Adipose tissue (tissue), 3 donors: ENCODE results near the gene PEMT. TPM values are rescaled to one million over a fixed set of nuclear protein-coding genes. Genes with fewer than 3 reads are reported as not detected.

ENCODE experiments used
- H3K27ac ChIP-seq: one replicate; pipeline ENCODE4 v1.5.1; 2013; ENCODE audit warnings: low read depth, low read length
- WGBS, 3 donors: extraction: QIAGEN DNeasy Blood & Tissue Kit; methylation state at CpG; one replicate each; pipeline ENCODE4 v1.1.7; 2013; 5-methylcytosine and 5-hydroxymethylcytosine counted together
- polyA plus RNA-seq, 3 donors: library from polyadenylated mRNA; stranded (reverse); fragments of 200-250 nt; gene quantifications; one replicate each; pipeline ENCODE4 v1.2.3, GENCODE V29; 2013
- donor health status: healthy with polysubstance abuse.
- donor health status: Bipolar disorder and iron deficiency.
- donor health status: healthy.

The PEMT gene
- polyA plus RNA-seq, 3 donors = 40.9 to 263 (median 44.0) TPM

DNA sequence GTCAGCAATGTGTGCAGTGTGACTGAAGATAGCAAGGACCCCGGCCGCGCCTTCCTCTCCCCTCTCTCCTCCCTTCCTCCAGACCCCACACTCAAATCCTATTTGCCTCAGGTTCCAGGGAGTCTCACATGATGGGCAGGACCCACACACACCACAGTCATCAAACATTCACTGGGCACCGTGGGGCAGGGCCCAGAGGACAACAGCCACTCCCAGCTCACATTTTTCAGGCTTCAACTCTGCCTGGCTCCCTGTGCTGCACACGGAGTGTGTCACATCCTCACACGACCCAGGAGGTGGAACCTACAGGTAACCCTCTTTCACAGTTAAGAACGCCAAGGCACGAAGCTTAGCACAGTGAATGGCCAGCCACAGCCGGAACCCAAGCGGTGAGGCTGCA, 30.5 kb downstream of the PEMT start:
- H3K27ac ChIP-seq = no peak overlapping the region
- 92 to 93% (median 93%) methylated on average over 10 of the region's 10 CpGs for WGBS, 3 donors

DNA sequence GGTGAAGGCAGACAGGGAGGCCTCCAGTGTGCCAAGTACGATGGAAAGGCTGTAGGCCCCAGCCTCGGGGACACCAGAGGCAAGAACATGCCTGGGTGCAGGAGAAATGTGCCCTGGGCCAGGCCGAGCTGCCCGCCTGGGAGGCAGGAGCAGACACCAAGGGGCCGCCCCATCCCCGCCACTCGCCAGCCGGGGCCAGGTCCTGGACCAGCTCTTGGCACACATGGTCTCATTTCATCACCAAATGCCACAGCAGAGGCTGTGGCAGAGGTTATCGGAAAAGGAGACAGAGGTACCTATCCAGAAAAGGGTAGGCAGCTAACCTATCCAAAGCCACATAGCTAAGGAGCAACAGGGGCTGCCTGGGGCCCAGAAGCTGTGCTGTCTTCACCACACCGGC, 31.3 kb downstream of the PEMT start:
- WGBS, 3 donors = 78 to 95% (median 86%) methylated on average over 10 of the region's 10 CpGs
- H3K27ac ChIP-seq = no peak overlapping the region

DNA sequence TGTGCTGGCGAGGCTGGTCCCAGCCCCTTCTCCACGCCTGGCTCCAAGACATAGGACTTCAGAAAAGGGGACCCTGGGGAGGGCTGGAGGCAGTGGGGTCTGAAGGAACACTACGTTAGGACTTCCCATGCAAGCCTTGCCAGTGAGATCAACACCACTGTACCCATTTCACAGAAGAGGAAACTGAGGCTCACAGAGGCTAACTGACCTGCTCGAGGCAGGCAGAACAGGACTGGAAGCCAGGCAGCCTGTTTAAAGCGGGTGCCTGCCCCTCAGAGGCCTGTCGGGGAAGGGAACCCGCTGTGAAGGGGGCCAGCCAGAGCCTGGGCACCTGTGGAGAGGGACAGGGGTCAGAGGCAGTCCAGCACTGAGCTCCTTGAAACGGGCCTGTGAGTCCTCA, 32.3 kb downstream of the PEMT start:
- H3K27ac ChIP-seq = no peak overlapping the region
- WGBS, 3 donors = 86 to 93% (median 91%) methylated on average over 8 of the region's 8 CpGs

DNA sequence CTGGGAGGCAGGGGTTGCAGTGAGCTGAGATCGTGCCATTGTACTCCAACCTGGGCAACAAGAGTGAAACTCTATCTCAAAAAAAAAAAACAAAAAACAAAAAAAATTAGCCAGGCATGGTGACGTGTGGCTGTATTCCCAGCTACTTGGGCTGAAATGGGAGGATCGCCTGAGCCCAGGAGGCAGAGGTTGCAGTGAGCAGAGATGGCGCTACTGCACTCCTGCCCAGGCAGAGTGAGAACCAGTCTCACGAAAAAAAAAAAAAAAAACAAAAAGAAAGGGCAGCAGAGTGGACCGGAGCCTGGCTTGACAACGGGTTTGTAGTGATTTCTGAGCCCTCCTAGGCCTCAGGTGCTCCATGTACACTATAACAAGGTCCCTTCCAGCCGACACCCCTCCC, 33.1 kb downstream of the PEMT start:
- 91 to 95% (median 92%) methylated on average over 7 to 8 of the region's 8 CpGs for whole genome bisulfite sequencing, 3 donors
- H3K27ac ChIP-seq = no peak overlapping the region

DNA sequence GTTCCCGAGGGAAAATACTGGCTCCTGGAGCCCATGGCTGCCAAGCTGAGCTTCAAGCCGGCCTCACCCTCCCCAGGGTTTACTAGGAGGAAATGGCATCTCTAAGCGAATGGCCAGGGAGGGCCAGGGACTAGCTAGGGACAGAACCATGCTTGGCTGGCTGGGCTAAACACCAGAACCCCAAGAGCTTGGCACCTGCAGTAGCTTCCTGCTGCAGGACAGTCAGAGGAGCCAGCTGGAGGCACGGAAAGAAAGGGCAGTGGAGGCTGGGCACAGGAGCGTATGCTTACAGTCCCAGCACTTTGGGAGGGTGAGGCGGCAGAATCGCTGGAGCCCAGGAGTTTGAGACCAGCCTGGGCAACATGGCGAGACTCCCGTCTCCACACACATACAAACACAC, 33.7 kb downstream of the PEMT start:
- 81 to 88% (median 82%) methylated on average over 9 of the region's 9 CpGs for WGBS, 3 donors
- no peak overlapping the region for H3K27ac ChIP-seq

DNA sequence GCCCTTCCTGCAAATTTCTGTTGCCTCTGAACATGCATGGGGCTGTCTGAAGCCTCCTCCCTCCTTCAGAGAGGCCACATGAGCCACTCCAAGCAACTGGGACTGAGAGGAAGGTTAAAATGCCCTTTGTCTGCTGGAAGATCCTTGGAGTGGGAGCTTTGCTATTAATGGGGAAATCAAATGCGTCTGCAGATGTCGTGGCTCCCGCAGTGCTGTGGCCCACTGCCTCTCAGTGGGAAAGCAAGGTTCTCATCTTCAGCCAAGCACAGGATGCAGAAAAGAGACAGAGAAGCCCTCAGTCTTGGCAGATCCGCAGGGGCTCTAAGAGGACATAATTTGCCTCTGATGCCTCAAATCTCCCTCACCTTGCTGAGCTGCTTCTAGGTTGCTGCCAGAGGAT, 34.8 kb downstream of the PEMT start:
- 71 to 94% (median 90%) methylated on average over 4 of the region's 4 CpGs for WGBS, 3 donors
- no peak overlapping the region for H3K27ac ChIP-seq

DNA sequence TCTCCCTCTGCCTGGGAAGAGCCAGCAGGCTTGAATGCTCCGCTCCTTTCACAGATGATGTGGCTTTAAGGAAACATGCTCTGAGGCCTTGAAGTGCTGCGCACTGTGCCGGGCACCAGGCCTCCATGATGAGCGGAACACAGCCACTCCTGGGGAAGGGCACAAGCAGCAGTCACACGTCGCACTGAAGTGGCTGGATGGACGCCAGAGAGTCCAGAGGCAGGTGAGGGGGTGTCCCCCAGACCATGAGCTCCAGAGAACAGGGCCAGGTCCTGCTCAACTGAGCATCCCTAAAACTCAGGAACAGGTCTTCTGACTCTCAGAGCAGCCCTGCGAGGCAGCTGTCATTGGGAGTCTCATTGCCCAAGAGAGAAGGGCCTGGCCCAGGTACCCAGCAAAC, 35.6 kb downstream of the PEMT start:
- no peak overlapping the region for H3K27ac ChIP-seq
- WGBS, 3 donors = 90 to 95% (median 95%) methylated on average over 8 of the region's 8 CpGs

DNA sequence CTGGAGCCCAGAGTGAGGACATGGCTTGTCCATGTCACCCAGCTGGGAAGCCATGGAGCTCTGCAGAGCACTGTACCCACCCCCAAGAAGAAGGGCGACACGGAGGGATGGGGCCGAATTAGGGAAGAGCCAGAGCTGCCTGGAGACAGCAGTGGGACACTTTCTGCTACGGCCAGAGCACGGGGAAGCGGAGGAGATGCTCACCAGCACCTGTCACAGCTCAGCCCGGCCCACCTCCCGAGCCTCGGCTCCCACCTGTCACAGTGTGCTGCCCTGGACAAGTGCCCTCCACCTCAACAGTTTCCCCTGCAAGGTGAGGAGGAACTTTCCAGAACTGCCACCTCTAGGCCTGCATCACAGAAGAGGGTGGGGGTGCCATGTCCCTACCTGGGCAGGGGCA, 36.4 kb downstream of the PEMT start:
- WGBS, 3 donors = 92 to 96% (median 95%) methylated on average over 9 of the region's 9 CpGs
- H3K27ac ChIP-seq = no peak overlapping the region

DNA sequence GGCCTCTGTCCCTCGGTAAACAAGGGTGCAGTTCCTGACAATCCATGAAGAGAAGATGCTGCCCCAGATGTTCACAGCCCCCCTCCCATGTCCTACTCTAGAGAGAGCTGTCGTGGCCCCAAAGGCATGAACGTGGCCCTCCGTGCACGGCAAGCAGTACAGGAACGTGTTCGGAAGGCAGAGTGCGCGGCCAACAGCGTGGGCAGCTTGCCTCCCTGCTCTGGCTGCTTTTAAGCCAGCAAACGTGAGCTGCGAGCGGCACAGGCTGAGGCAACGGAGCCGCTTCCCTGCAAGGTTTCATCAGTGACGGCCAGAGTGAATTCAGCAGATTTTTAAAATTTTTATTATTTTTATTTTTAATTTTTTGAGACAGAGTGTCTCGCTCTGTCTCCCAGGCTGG, 37.2 kb downstream of the PEMT start:
- WGBS, 3 donors = 94 to 96% (median 95%) methylated on average over 17 of the region's 17 CpGs
- H3K27ac ChIP-seq = no peak overlapping the region

DNA sequence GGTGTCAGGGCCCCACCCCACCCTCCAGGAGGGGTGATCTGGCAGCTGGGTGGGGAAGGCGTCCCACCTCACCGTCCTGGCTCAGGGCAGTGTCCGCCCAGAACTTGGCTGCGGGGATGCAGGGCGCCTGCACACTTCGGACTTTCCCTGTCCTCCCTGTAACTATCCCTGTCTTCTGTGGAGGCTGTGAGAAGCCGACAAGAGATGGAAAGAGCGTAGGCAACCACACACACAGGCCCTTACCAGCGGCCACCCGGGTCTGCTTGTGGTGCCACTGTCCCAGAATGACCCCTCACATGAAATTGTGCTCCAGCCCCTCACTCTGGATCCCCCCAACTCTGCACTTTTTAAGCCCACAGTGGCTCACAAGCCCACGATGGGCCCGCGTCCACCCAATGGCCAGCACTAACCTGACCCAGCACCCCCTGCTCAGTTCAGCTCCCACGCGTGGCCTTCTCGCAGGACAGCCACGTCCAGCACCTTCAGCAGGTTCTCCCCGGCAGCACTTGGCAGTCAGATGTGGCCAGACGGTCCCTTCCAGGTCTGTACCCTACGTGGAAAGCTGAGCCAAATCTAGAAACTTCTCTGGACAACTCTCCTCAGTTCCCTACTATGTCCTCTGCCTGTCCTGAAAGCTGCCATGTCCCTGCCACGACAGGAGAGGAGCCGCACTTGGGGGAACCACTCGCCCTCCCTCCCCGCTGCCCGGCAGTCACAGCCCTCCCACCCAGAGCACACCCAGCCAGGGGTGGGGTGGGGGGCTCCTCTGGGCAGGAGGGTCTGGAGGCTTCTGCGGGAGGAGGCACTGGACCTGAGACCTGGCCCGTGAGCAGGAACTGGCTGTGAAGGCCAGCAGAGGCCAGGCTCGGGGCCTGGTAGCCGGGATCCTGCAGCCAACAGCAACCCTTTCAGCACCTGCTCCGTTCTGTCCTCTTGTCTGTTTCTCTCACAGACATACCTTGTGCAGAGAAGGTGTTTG, 38.0 kb downstream of the PEMT start:
- 94 to 95% (median 95%) methylated on average over 30 of the region's 30 CpGs for WGBS, 3 donors
- no peak overlapping the region for H3K27ac ChIP-seq

DNA sequence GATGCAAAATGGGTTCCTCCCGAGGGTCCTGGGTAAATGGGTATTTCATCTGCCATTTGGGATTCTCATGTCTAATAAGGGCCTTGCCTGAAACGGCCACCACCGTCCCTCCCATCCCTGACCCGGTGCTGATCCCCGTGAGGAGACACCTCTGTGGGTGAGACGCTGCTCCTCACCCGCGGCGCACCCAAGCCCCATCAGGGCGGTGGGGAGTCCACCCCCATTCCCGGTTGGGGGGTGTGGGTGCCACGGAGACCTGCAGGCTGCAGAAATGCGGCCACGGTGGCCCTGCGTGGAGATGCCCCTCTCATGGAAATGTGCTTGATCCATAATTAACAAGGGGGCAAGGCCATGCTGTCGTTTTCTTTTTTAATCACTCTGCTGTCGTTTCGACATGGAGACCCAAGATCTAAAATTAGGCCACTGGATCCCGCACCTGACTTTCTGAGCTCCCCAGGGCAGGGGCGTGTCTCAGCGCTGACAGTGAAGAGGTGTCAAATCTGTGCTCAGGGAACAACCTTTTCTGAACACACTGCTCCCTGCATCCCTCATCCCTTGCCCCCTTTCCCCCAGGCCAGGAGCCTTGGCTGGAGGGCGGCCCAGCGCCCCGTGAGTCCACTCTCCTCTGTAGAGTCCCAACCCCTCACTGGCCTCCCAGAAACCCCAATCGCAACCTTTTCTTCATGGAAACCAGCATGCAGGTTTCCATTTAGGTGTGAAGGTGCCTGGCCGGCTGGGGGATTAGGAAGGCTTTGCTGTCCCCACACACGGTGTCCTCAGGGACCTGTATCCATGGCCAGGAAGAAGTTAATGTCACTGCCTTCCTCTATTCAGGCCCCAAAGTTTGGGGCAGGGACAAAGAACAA, 38.9 kb downstream of the PEMT start:
- H3K27ac ChIP-seq = no peak overlapping the region
- 93 to 95% (median 94%) methylated on average over 27 of the region's 27 CpGs for WGBS, 3 donors

DNA sequence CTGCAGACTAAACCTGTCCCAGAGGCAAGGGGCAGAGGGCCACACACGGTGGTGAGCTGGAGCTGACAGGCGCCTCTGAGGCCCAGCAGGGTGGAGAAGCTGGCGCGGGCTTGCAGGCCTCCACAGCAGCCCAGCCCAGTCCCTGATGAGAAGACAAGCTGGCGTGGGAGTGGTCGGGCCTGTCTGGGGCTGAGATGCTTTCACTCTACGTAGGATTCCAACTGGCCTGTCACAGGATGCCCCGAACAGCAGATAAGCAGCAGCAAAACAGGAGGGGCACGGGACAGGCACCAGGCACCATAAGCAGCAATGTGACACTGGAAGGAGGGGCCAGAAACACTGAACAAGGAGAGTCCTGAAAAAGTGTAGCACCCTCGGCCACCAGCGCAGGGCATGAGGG, 40.1 kb downstream of the PEMT start:
- no peak overlapping the region for H3K27ac ChIP-seq
- 56 to 71% (median 65%) methylated on average over 11 of the region's 11 CpGs for WGBS, 3 donors

DNA sequence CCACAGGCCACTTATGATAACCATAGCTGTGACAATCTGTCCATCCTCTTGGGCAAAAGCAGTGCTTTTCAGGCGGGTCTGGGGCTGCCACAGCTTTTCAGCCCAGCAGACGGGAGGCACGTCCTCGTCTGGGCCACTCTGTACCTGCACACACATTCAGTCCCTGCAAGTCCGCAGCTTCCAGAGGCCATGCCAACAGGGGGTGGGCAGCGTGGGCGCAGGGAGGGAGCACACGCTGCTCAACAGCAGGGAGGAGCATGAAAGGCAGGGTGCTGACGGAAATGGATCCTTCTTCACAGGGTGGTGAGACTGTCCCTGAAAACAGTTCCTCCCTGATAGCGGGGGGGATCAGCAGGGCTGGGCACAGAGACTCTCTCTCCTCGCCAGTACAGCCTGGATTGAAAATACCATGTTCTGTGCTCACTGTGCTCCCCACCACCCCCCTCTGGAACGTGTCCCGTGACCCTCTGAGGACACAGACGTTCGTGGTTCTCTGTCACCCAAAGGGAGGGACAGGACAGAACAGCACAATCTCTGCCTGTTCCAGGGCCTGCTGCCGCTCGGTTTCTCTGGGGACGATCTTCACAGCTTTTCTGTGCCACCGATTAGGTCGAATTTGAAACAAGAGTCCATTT, 41.7 kb downstream of the PEMT start:
- 91 to 93% (median 92%) methylated on average over 20 of the region's 20 CpGs for WGBS, 3 donors
- no peak overlapping the region for H3K27ac ChIP-seq

DNA sequence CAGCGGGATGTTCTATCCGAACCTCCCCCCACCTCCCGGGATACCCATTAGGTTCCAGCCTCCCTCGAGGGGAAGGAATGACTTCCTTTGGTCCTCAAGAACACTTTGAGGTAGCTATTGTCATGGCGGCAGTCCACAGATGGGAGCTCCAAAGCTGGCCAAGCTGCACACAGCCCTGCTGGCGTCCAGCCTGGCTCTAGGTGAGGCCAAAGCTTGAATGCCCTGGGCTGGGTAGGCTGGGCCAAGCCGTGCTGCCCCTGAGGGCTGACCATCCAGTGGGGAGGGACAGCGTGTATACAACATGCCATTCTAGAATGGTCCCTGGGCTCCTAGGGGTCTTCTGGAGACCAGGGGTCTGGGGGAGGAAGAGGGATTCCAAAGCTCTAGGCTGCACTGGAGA, 43.5 kb downstream of the PEMT start:
- H3K27ac ChIP-seq = no peak overlapping the region
- 84 to 91% (median 85%) methylated on average over 8 of the region's 8 CpGs for WGBS, 3 donors

DNA sequence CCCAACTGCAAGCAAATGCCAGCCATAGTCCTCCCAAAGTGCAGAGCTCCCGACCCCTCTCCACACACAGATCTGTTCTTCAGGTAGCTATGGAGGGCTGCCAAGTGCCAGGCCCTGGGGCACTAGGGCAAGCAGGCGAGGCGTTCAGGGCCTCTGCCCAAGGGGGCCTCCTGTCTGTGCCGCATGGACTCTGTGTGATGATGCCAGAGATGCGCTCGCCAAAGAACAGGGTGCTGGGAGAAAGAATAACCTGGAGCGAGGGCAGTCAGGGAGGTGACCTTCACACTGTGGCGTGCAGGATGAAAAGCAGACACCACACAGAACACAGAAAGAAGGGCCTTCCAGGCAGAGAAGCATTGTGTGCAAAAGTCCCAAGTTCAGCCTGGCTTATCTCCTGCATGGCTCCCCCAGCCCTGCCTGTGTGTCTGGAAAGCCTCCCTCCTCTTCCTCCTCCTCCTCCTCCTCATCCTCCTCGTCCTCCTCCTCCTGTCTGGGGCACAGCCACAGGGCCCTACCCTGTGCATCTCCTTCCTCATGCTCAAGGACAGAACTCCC, 44.2 kb downstream of the PEMT start:
- no peak overlapping the region for H3K27ac ChIP-seq
- 76 to 91% (median 87%) methylated on average over 8 to 9 of the region's 9 CpGs for WGBS, 3 donors

DNA sequence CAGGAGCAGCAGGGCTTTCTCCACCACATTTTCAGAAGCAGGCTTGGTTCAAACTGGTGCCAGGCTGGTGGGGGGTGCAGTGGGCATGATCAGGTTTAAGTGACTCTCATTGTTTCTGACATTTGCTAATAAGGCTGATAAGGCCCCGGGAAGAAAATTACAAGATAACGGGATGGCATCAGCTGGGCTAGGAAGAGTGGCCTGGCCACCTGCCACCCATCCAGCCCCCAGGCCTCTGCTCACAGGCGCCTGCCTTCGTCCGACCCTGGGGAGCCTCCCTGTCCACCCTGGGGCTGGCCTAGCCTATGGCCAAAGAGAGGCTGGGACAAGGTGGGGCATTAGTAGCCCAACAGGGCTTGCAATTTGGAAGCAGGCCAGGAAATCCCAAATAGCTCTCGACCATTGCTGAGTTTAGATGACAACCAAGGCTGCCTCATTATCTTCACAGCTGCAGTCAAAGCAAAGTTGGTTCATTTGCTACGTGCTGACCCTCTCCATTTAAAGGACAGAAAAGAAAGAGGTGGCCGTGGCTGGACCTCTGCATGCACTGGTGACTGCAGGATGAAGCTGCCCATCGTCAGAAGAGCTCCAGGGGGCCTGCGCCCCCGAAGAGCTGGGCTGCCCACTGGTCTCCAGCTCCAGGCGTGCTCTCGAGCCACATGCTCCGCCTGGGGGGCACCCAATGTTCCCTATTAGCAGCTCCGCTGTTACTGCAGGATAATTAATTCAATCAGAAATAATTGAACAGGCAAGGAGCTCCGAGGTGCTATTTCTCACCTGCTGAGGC, 44.9 kb downstream of the PEMT start:
- H3K27ac ChIP-seq = no peak overlapping the region

DNA sequence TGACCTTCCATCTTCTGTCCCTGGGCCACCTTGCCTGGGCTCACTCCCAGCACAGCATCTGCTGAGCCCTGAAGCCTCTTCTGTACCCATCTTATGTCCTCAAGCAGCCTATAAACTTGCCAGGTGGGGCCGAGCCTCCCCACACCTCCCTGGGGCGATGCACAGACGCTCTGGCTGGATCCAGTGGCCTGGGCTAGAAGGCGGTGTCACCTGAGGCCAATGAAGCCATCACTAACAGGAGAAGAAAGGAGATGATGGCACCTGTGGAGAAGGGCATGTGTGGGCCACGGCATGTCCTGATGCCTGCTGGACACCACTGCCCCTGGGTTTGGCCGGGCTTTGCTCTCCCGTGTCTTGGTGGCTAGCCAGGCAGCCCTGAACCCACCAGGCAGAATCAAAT, 45.5 kb downstream of the PEMT start:
- no peak overlapping the region for H3K27ac ChIP-seq
- WGBS, 3 donors = 93 to 94% (median 93%) methylated on average over 7 of the region's 7 CpGs

More for the DNA sequence above, 44.9 kb downstream of the PEMT start:
- WGBS, 3 donors = 87 to 96% (median 96%) methylated on average over 16 of the region's 16 CpGs
